ENCODE measurements around the gene OGN.
A peak's percentile ranks its signal among the peaks of the same experiment; 100 is the strongest.

Gene OGN

GRCh38 chr9:92395617-92396016 lies 8.8 kb downstream of the OGN start:
- no peak for DNase-seq (ENCODE audit: low read depth)
- H3K4me3 ChIP-seq (ENCODE audit: control insufficient read depth, low read depth, low read length): no peak overlapping the region
- TF ChIP-seq CTCF (IDR thresholded peaks at IDR 0.05; ENCODE audit: control insufficient read depth, insufficient read depth, low read depth, low read length, missing control alignments): no peak

DNA sequence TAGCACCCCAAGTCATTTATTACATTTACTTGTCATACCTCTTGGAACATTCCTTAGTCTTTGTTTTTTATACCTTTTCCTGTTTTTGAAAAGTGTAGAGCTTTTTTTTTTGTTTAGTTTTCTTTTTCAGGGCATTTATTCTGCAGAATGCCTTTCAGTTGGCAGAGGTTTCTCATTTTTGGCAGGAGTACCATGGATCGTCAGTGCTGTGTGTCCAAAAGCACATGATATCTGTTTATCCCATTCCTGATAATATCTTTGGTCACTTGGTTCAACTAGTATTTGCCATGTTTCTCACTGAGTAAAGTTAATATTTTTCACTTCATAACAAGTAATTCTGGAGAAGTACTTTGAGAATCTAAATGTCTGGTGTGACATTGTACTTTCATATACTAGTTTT lies 10.7 kb downstream of the OGN start:
- no peak for DNase-seq (ENCODE audit: low read depth)
- no peak for TF ChIP-seq CTCF (IDR thresholded peaks at IDR 0.05; ENCODE audit: control insufficient read depth, insufficient read depth, low read depth, low read length, missing control alignments)
- H3K4me3 ChIP-seq (ENCODE audit: control insufficient read depth, low read depth, low read length): no peak overlapping the region

GRCh38 chr9:92392690-92393089 lies 11.7 kb downstream of the OGN start:
- no peak overlapping the region for H3K4me3 ChIP-seq (ENCODE audit: control insufficient read depth, low read depth, low read length)
- DNase-seq (ENCODE audit: low read depth): no peak
- no peak for TF ChIP-seq CTCF (IDR thresholded peaks at IDR 0.05; ENCODE audit: control insufficient read depth, insufficient read depth, low read depth, low read length, missing control alignments)

- no peak overlapping the region for H3K4me3 ChIP-seq (ENCODE audit: control insufficient read depth, low read depth, low read length)
- TF ChIP-seq CTCF (IDR thresholded peaks at IDR 0.05; ENCODE audit: control insufficient read depth, insufficient read depth, low read depth, low read length, missing control alignments): no peak
- peak; percentile 2 for DNase-seq (ENCODE audit: low read depth)
Observed at GRCh38 chr9:92385953-92386352, 18.4 kb downstream of the OGN start.

- DNase-seq (ENCODE audit: low read depth): no peak
- H3K4me3 ChIP-seq (ENCODE audit: control insufficient read depth, low read depth, low read length): no peak overlapping the region
- TF ChIP-seq CTCF (IDR thresholded peaks at IDR 0.05; ENCODE audit: control insufficient read depth, insufficient read depth, low read depth, low read length, missing control alignments): no peak
Observed at GRCh38 chr9:92385477-92385876, 18.9 kb downstream of the OGN start.

DNA sequence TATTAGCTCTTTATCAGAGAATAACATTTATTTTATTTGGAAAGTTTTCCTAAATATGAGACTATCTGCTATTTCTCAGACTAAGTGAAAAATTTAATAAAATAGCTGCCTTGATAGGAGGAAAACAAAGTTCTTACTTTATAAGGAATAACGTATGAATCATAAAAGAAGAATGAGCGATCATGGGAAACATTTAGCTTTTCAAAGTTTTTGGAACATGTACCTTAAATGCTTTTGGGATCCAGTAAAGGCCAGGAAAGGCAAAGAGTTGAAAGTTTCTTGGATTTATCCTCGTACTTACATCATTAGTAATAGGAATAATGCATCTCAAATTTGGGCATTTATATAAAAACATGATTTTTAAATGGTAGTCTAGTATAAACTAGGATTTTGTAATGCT lies 19.4 kb downstream of the OGN start:
- TF ChIP-seq CTCF (IDR thresholded peaks at IDR 0.05; ENCODE audit: control insufficient read depth, insufficient read depth, low read depth, low read length, missing control alignments): no peak
- DNase-seq (ENCODE audit: low read depth): no peak
- H3K4me3 ChIP-seq (ENCODE audit: control insufficient read depth, low read depth, low read length): no peak overlapping the region

GRCh38 chr9:92384375-92384774 lies 20.0 kb downstream of the OGN start:
- no peak overlapping the region for H3K4me3 ChIP-seq (ENCODE audit: control insufficient read depth, low read depth, low read length)
- TF ChIP-seq CTCF (IDR thresholded peaks at IDR 0.05; ENCODE audit: control insufficient read depth, insufficient read depth, low read depth, low read length, missing control alignments): no peak
- DNase-seq (ENCODE audit: low read depth): no peak
